CD14-positive monocyte (primary cell): ENCODE results near the gene TPCN1. TPM values are rescaled to one million over a fixed set of nuclear protein-coding genes. Genes with fewer than 3 reads are reported as not detected.

Source experiments
- DNase-seq, 3 donors: peaks; one replicate each; pipeline ENCODE4 v3.0.0-alpha.2; 2011 to 2022
- H2AFZ ChIP-seq: 2 replicates; pipeline ENCODE4 v1.6.0; 2012; ENCODE audit warnings: mild to moderate bottlenecking, low read depth, low read length, inconsistent platforms; ENCODE audit not compliant: insufficient read depth, poor library complexity, severe bottlenecking
- H3K27ac ChIP-seq, 2 donors: 1 replicate in 1 of 2; 2 replicates in 1 of 2; pipeline ENCODE4 v1.5.1; 2012 to 2013; ENCODE audit warnings: low read length in 2 of 2, control low read depth in 1 of 2, inconsistent platforms in 1 of 2, low read depth in 1 of 2, mild to moderate bottlenecking in 1 of 2
- H3K27me3 ChIP-seq, 2 donors: one replicate each; pipeline versions ENCODE4 v1.6.0 to v1.6.1; 2011 to 2013; ENCODE audit warnings: low read length in 2 of 2; ENCODE audit not compliant: control insufficient read depth in 2 of 2, insufficient read depth in 2 of 2
- H3K36me3 ChIP-seq, 2 donors: replicated peaks in 1 of 2; 1 replicate in 1 of 2; 2 replicates in 1 of 2; pipeline versions ENCODE4 v1.5.1 to v1.6.1; 2012 to 2013; ENCODE audit warnings: low read length in 2 of 2, control low read depth in 1 of 2, inconsistent platforms in 1 of 2, mild to moderate bottlenecking in 1 of 2; ENCODE audit not compliant: insufficient read depth in 2 of 2, control insufficient read depth in 1 of 2
- H3K4me1 ChIP-seq, 2 donors: 1 replicate in 1 of 2; 2 replicates in 1 of 2; pipeline versions ENCODE4 v1.5.1 to v1.6.1; 2012 to 2013; ENCODE audit warnings: low read length in 2 of 2, control low read depth in 1 of 2, inconsistent platforms in 1 of 2, mild to moderate bottlenecking in 1 of 2, moderate library complexity in 1 of 2; ENCODE audit not compliant: insufficient read depth in 2 of 2, control insufficient read depth in 1 of 2
- H3K4me2 ChIP-seq: replicated peaks from 2 replicates; pipeline ENCODE3; 2012; ENCODE audit warnings: low read length, moderate library complexity, mild to moderate bottlenecking; ENCODE audit not compliant: poor library complexity, severe bottlenecking; ENCODE audit errors: extremely low read depth
- H3K4me3 ChIP-seq, 3 experiments: fragments of 200-600 bp in 1 of 3; sonication (generic) in 1 of 3; replicated peaks in 1 of 3; 1 replicate in 2 of 3; 2 replicates in 1 of 3; pipeline ENCODE4 v1.5.1; 2011 to 2013; ENCODE audit warnings: low read length in 3 of 3, mild to moderate bottlenecking in 3 of 3, control low read depth in 2 of 3, low read depth in 2 of 3, inconsistent platforms in 1 of 3, moderate library complexity in 1 of 3
- H3K79me2 ChIP-seq: 2 replicates; pipeline ENCODE4 v1.6.0; 2012; ENCODE audit warnings: mild to moderate bottlenecking, control low read depth, inconsistent platforms, low read length, moderate library complexity; ENCODE audit not compliant: insufficient read depth
- H3K9ac ChIP-seq: 2 replicates; pipeline ENCODE4 v1.6.0; 2017; ENCODE audit warnings: low read length, mild to moderate bottlenecking; ENCODE audit not compliant: insufficient read depth, poor library complexity, severe bottlenecking
- H3K9me3 ChIP-seq, 2 donors: replicated peaks in 1 of 2; 1 replicate in 1 of 2; 2 replicates in 1 of 2; pipeline versions ENCODE4 v1.5.1 to v1.6.1; 2012 to 2013; ENCODE audit warnings: low read length in 2 of 2, control low read depth in 1 of 2; ENCODE audit not compliant: control insufficient read depth in 1 of 2, insufficient read depth in 1 of 2
- H4K20me1 ChIP-seq: 2 replicates; pipeline ENCODE4 v1.6.0; 2012; ENCODE audit warnings: mild to moderate bottlenecking, low read length, control low read depth, moderate library complexity; ENCODE audit not compliant: insufficient read depth
- H3K27ac Mint-ChIP-seq, 7 donors: one replicate each; pipeline ENCODE4 v1.8.0; 2020; ENCODE audit warnings: mild to moderate bottlenecking in 7 of 7, mixed read lengths in 7 of 7, moderate library complexity in 6 of 7, inconsistent platforms in 2 of 7
- H3K27me3 Mint-ChIP-seq, 3 donors: one replicate each; pipeline ENCODE4 v1.8.0; 2021 to 2022; ENCODE audit warnings: low read depth in 3 of 3, mild to moderate bottlenecking in 3 of 3, mixed read lengths in 3 of 3, moderate library complexity in 3 of 3, inconsistent platforms in 1 of 3
- H3K36me3 Mint-ChIP-seq, 2 donors: one replicate each; pipeline ENCODE4 v1.8.0; 2020; ENCODE audit warnings: mixed read lengths in 2 of 2, inconsistent platforms in 1 of 2, mild to moderate bottlenecking in 1 of 2
- H3K4me1 Mint-ChIP-seq: one replicate; pipeline ENCODE4 v1.8.0; 2020; ENCODE audit warnings: mild to moderate bottlenecking, mixed read lengths
- H3K4me3 Mint-ChIP-seq, 2 donors: one replicate each; pipeline ENCODE4 v1.8.0; 2020; ENCODE audit warnings: mild to moderate bottlenecking in 2 of 2, mixed read lengths in 2 of 2, moderate library complexity in 1 of 2
- H3K9me3 Mint-ChIP-seq, 7 donors: one replicate each; pipeline ENCODE4 v1.8.0; 2020 to 2022; ENCODE audit warnings: mixed read lengths in 7 of 7, mild to moderate bottlenecking in 6 of 7, moderate library complexity in 6 of 7, inconsistent platforms in 2 of 7
- CTCF ChIP-seq: fragments of 200-600 bp; IDR thresholded peaks from one replicate; pipeline ENCODE4 v1.8.0; 2022; ENCODE audit warnings: antibody characterized with exemption, mild to moderate bottlenecking
- WGBS: methylation state at CpG from one replicate; pipeline ENCODE4 v1.1.5; 2013; ENCODE audit warnings: missing lambda C conversion rate; ENCODE audit not compliant: insufficient coverage; 5-methylcytosine and 5-hydroxymethylcytosine counted together
- intact Hi-C, 2 donors: fragments of 100-400 bp; cut with micrococcal nuclease; formaldehyde crosslinking; loops; one replicate each; pipeline versions ENCODE4 v1.15.0 to v1.15.1; 2023
- polyA plus RNA-seq, 3 donors: library from polyadenylated mRNA; depleted of rRNA in 1 of 3; unstranded in 2 of 3; stranded (reverse) in 1 of 3; fragments of 300-500 nt in 2 of 3; fragments of >200 nt in 1 of 3; fragmentation: Illumina TruSeq in 2 of 3; gene quantifications; 1 replicate in 2 of 3; 2 replicates in 1 of 3; pipeline ENCODE4 v1.2.3, GENCODE V29; 2012 to 2021

Gene TPCN1
- polyA plus RNA-seq, 3 donors = 20.4 to 110 (median 34.9) TPM

- Histone ChIP-seq H3K36me3 (peaks cover 19 to 38% of the 10 kb centered on the region in 2 donors), H3K9ac (no peak overlapping the region), H3K9me3 (no peaks in the 10 kb centered on the region), H3K4me1 (peaks cover 7 to 15% of the 10 kb centered on the region in 2 donors), H3K27me3 (no peaks in the 10 kb centered on the region), H3K79me2 (peaks cover 16% of the 10 kb centered on the region), H3K4me2 (no peak overlapping the region), H3K27ac (no peak overlapping the region), H3K4me3 (no peak overlapping the region), H4K20me1 (peaks cover 3% of the 10 kb centered on the region), H2AFZ (no peak overlapping the region)
- peaks cover 0 to 2% (median 0%) of the 10 kb centered on the region in 7 donors for H3K9me3 Mint-ChIP-seq
- no peak overlapping the region for H3K4me3 Mint-ChIP-seq
- peaks cover 31 to 53% of the 10 kb centered on the region in 2 donors for H3K36me3 Mint-ChIP-seq
- WGBS = 96% methylated on average over 15 of the region's 19 CpGs
- H3K27ac Mint-ChIP-seq = no peak overlapping the region
- H3K4me1 Mint-ChIP-seq = peaks cover 16% of the 10 kb centered on the region
- DNase-seq = no peak
- no peak for TF ChIP-seq CTCF
- peaks cover 0 to 3% (median 0%) of the 10 kb centered on the region in 3 donors for H3K27me3 Mint-ChIP-seq
- intact Hi-C loops = loop anchor here in 1 of 2 donors (10.0 kb wide), 1 partner anchor 84 kb away; no protein-coding TSS in a partner anchor
These were observed 30.0 kb upstream of the TPCN1 start for GRCh38 chr12:113191227-113191626.

- no peak for TF ChIP-seq CTCF
- Histone ChIP-seq H3K27me3 (no peaks in the 10 kb centered on the region), H3K9ac (no peak overlapping the region), H3K27ac (no peak overlapping the region), H3K36me3 (peaks cover 17 to 30% of the 10 kb centered on the region in 2 donors), H4K20me1 (no peaks in the 10 kb centered on the region), H3K4me3 (no peak overlapping the region), H3K4me1 (peaks cover 15 to 17% of the 10 kb centered on the region in 2 donors), H3K79me2 (no peaks in the 10 kb centered on the region), H2AFZ (no peak overlapping the region), H3K4me2 (no peak overlapping the region), H3K9me3 (no peaks in the 10 kb centered on the region)
- intact Hi-C loops = loop anchor here (5.0 to 10.0 kb wide), 3 partner anchors 42 to 80 kb away; no protein-coding TSS in a partner anchor
- Mint-ChIP-seq H3K27ac (no peak overlapping the region), H3K9me3 (no peaks in the 10 kb centered on the region), H3K4me3 (no peak overlapping the region), H3K36me3 (peaks cover 21 to 38% of the 10 kb centered on the region in 2 donors), H3K27me3 (peaks cover 0 to 1% (median 0%) of the 10 kb centered on the region in 3 donors), H3K4me1 (peaks cover 23% of the 10 kb centered on the region)
- WGBS = 100% methylated on average over 3 of the region's 4 CpGs
- DNase-seq = no peak
These were observed 26.3 kb upstream of the TPCN1 start for GRCh38 chr12:113194971-113195391.
